IMR-90 (cell line): ENCODE results near the gene MFAP2. TPM values are rescaled to one million over a fixed set of nuclear protein-coding genes. Genes with fewer than 3 reads are reported as not detected.

Source experiments
- ATAC-seq: fragments of 200-7000 bp; cut with Tn5 transposase; 2 replicates; pipeline ENCODE4 v1.9.1; 2020; ENCODE audit warnings: low read depth, mild to moderate bottlenecking, moderate library complexity
- BruUV-seq: library from RNA; stranded (reverse); fragments of 400-500 nt; replicated peaks from 2 replicates; lab custom pipeline; 2021; lab: Mats Ljungman, UMichigan
- CTCF ChIA-PET: fragments of 300-600 bp; formaldehyde crosslinking; extraction: SDS; loops from one replicate; lab custom pipeline; 2021; ENCODE audit warnings: antibody characterized with exemption; lab: Yijun Ruan, JAX
- POLR2A ChIA-PET: fragments of 300-600 bp; sonication (Branson Sonifier 250); formaldehyde crosslinking; loops from one replicate; lab custom pipeline; 2022; ENCODE audit warnings: antibody characterized with exemption; ENCODE audit not compliant: unreplicated experiment; lab: Charles Lee
- DNase-seq: peaks from one replicate; pipeline ENCODE4 v3.0.0; 2013
- H2AFZ ChIP-seq: replicated peaks from 2 replicates; pipeline ENCODE3; 2013; ENCODE audit warnings: low read length, mild to moderate bottlenecking; ENCODE audit not compliant: poor library complexity
- H2AK5ac ChIP-seq: 2 replicates; pipeline ENCODE4 v1.6.1; 2013; ENCODE audit warnings: low read depth, low read length, inconsistent platforms
- H2AK9ac ChIP-seq: replicated peaks from 2 replicates; pipeline ENCODE3; 2013; ENCODE audit warnings: mild to moderate bottlenecking, low read depth, low read length, moderate library complexity; ENCODE audit not compliant: poor library complexity
- H2BK120ac ChIP-seq: 2 replicates; pipeline ENCODE4 v1.6.1; 2013; ENCODE audit warnings: low read depth, low read length, inconsistent platforms
- H2BK15ac ChIP-seq: 3 replicates; pipeline ENCODE4 v1.6.1; 2013; ENCODE audit warnings: low read depth, low read length, inconsistent platforms
- H2BK20ac ChIP-seq: 2 replicates; pipeline ENCODE4 v1.6.1; 2013; ENCODE audit warnings: low read depth, mild to moderate bottlenecking, inconsistent platforms, low read length, moderate library complexity
- H2BK5ac ChIP-seq: 2 replicates; pipeline ENCODE4 v1.6.1; 2013; ENCODE audit warnings: mild to moderate bottlenecking, low read depth, low read length, inconsistent platforms; ENCODE audit not compliant: poor library complexity, severe bottlenecking
- H3K14ac ChIP-seq: replicated peaks from 2 replicates; pipeline ENCODE4 v1.6.1; 2013; ENCODE audit warnings: low read depth, low read length, inconsistent platforms
- H3K18ac ChIP-seq: 2 replicates; pipeline ENCODE4 v1.6.1; 2013; ENCODE audit warnings: low read depth, low read length, control low read depth
- H3K23ac ChIP-seq: 2 replicates; pipeline ENCODE4 v1.6.1; 2013; ENCODE audit warnings: low read depth, low read length, inconsistent platforms
- H3K27ac ChIP-seq: 2 replicates; pipeline ENCODE4 v1.5.1; 2013; ENCODE audit warnings: mild to moderate bottlenecking, control low read depth, low read length; ENCODE audit not compliant: insufficient read depth
- H3K27me3 ChIP-seq: 2 replicates; pipeline ENCODE4 v1.6.1; 2013; ENCODE audit warnings: low read length; ENCODE audit not compliant: control insufficient read depth, insufficient read depth
- H3K36me3 ChIP-seq: 2 replicates; pipeline ENCODE4 v1.6.1; 2013; ENCODE audit warnings: low read length, mixed read lengths; ENCODE audit not compliant: control insufficient read depth, insufficient read depth
- H3K4ac ChIP-seq: 2 replicates; pipeline ENCODE4 v1.6.1; 2013; ENCODE audit warnings: low read depth, low read length, inconsistent platforms
- H3K4me1 ChIP-seq: 2 replicates; pipeline ENCODE4 v1.6.1; 2013; ENCODE audit warnings: low read length, mixed read lengths; ENCODE audit not compliant: control insufficient read depth, insufficient read depth
- H3K4me2 ChIP-seq: 2 replicates; pipeline ENCODE4 v1.6.1; 2013; ENCODE audit warnings: low read depth, mild to moderate bottlenecking, control low read depth, low read length, moderate library complexity
- H3K4me3 ChIP-seq: 2 replicates; pipeline ENCODE4 v1.5.1; 2013; ENCODE audit warnings: low read depth, mild to moderate bottlenecking, control low read depth, low read length, moderate library complexity; ENCODE audit not compliant: insufficient read depth
- H3K56ac ChIP-seq: 2 replicates; pipeline ENCODE4 v1.6.1; 2013; ENCODE audit warnings: low read length, inconsistent platforms; ENCODE audit not compliant: insufficient read depth; ENCODE audit errors: extremely low read depth
- H3K79me1 ChIP-seq, 2 experiments: 2 replicates each; pipeline ENCODE4 v1.6.1; 2013; ENCODE audit warnings: low read length in 2 of 2, inconsistent platforms in 1 of 2, low read depth in 1 of 2
- H3K9ac ChIP-seq: 2 replicates; pipeline ENCODE4 v1.6.1; 2013; ENCODE audit warnings: low read depth, low read length, control low read depth
- H3K9me1 ChIP-seq: 2 replicates; pipeline ENCODE4 v1.6.1; 2013; ENCODE audit warnings: low read length, inconsistent platforms; ENCODE audit not compliant: insufficient read depth
- H3K9me3 ChIP-seq: 2 replicates; pipeline ENCODE4 v1.6.1; 2013; ENCODE audit warnings: low read length; ENCODE audit not compliant: control insufficient read depth, insufficient read depth
- H4K20me1 ChIP-seq: 2 replicates; pipeline ENCODE4 v1.6.1; 2013; ENCODE audit warnings: low read length, inconsistent platforms; ENCODE audit not compliant: insufficient read depth
- H4K5ac ChIP-seq: 2 replicates; pipeline ENCODE4 v1.6.1; 2013; ENCODE audit warnings: mild to moderate bottlenecking, low read depth, low read length, control low read depth
- H4K8ac ChIP-seq, 2 experiments: 2 replicates each; pipeline ENCODE4 v1.6.1; 2013; ENCODE audit warnings: low read depth in 2 of 2, low read length in 2 of 2, control low read depth in 1 of 2, inconsistent platforms in 1 of 2
- H4K91ac ChIP-seq: 2 replicates; pipeline ENCODE4 v1.6.1; 2013; ENCODE audit warnings: low read depth, low read length, inconsistent platforms; ENCODE audit not compliant: insufficient read depth
- MAZ ChIP-seq: IDR thresholded peaks from 2 replicates; pipeline ENCODE4 v1.6.1; 2012; ENCODE audit warnings: low read depth, mild to moderate bottlenecking, low read length, improper control_type of control experiment, moderate library complexity, borderline replicate concordance
- MXI1 ChIP-seq: IDR thresholded peaks from 2 replicates; pipeline ENCODE4 v1.6.1; 2012; ENCODE audit warnings: low read depth, mild to moderate bottlenecking, low read length, moderate library complexity, borderline replicate concordance
- RFX5 ChIP-seq: IDR thresholded peaks from 2 replicates; pipeline ENCODE4 v1.8.0; 2012; ENCODE audit warnings: low read depth, mild to moderate bottlenecking, low read length, moderate library complexity
- USF2 ChIP-seq: fragments of 150-350 bp; IDR thresholded peaks from 2 replicates; pipeline ENCODE4 v1.6.1; 2017; ENCODE audit warnings: mild to moderate bottlenecking, antibody characterized with exemption, low read length, low read depth
- WGBS, 2 experiments: methylation state at CpG; one replicate each; pipeline versions ENCODE4 v1.1.5 to v1.1.7; 2013; ENCODE audit warnings: missing lambda C conversion rate in 2 of 2; ENCODE audit not compliant: insufficient read length in 1 of 2; ENCODE audit errors: extremely low coverage in 2 of 2; 5-methylcytosine and 5-hydroxymethylcytosine counted together
- dilution Hi-C: fragments of 300-500 bp; cut with HindIII; formaldehyde crosslinking; loops from one replicate; pipeline ENCODE4 v1.14.3; 2018; ENCODE audit warnings: low sequenced_read_pairs; ENCODE audit not compliant: unreplicated experiment
- in situ Hi-C: fragments of 300-500 bp; cut with MboI; formaldehyde crosslinking; loops from 3 replicates; pipeline ENCODE4 v1.14.3; 2019; ENCODE audit warnings: low sequenced_read_pairs, inconsistent platforms, mixed read lengths
- intact Hi-C: fragments of 100-400 bp; cut with micrococcal nuclease; formaldehyde crosslinking; loops from 2 replicates; pipeline ENCODE4 v1.10.0; 2022
- polyA plus RNA-seq, 3 experiments: library from polyadenylated mRNA; depleted of rRNA; stranded (reverse); fragments of >200 nt; gene quantifications; 2 replicates each; pipeline ENCODE4 v1.2.3, GENCODE V29; 2012; ENCODE audit warnings: low replicate concordance in 1 of 3
- total RNA-seq: library from RNA; depleted of rRNA; stranded (reverse); fragments of >200 nt; gene quantifications from 2 replicates; pipeline ENCODE4 v1.2.3, GENCODE V29; 2012

The MFAP2 gene
- total and polyA plus RNA-seq, 2 of the 4 experiments (the other 2 are of a cell fraction): 3.9 to 13.9 TPM

GRCh38 chr1:16968372-16968771 is 12.0 kb downstream of the MFAP2 start:
- H3K9ac ChIP-seq: no peak overlapping the region
- no peak overlapping the region for H3K23ac ChIP-seq
- ChIA-PET CTCF (no interaction called here), POLR2A (no interaction called here)
- H2BK15ac ChIP-seq: no peak overlapping the region
- no peaks in the 10 kb centered on the region; the same call in 1 of the 2 replicates for H3K27me3 ChIP-seq
- H3K14ac ChIP-seq: no peak overlapping the region
- no peak overlapping the region for H2AK9ac ChIP-seq
- no peak overlapping the region for H2BK120ac ChIP-seq
- no peak overlapping the region for H3K56ac ChIP-seq
- H3K9me1 ChIP-seq: no peaks in the 10 kb centered on the region
- BruUV-seq: no TSS peak
- no peak overlapping the region for H4K5ac ChIP-seq
- DNase-seq: no peak
- no peak overlapping the region for H3K27ac ChIP-seq
- in situ Hi-C loops (no loop called here), intact Hi-C loops (no loop called here), dilution Hi-C loops (no loop called here)
- H3K79me1 ChIP-seq: no peaks in the 10 kb centered on the region
- no peak overlapping the region for H3K4me2 ChIP-seq
- no peak overlapping the region for H3K4me3 ChIP-seq
- H3K4me1 ChIP-seq: peaks cover 7% of the 10 kb centered on the region
- no peak for ATAC-seq
- no peak overlapping the region for H2BK20ac ChIP-seq
- H3K4ac ChIP-seq: no peak overlapping the region
- no peak overlapping the region for H2AFZ ChIP-seq
- no CpG with 5 or more reads among the region's 3 CpGs for WGBS, 2 experiments
- no peak overlapping the region for H4K91ac ChIP-seq
- TF ChIP-seq MXI1: no peak
- no peak for TF ChIP-seq USF2
- TF ChIP-seq RFX5: no peak
- no peak for TF ChIP-seq MAZ
- no peak overlapping the region for H4K8ac ChIP-seq
- H2AK5ac ChIP-seq: 0 out of 2 replicates have a peak overlapping the region, but pooled peaks have one; percentile 14
- H3K9me3 ChIP-seq: no peaks in the 10 kb centered on the region
- peaks cover 14% of the 10 kb centered on the region; the same call in 1 of the 2 replicates for H3K36me3 ChIP-seq
- no peak overlapping the region for H3K18ac ChIP-seq
- peaks cover 12% of the 10 kb centered on the region for H4K20me1 ChIP-seq
- no peak overlapping the region for H2BK5ac ChIP-seq
